K562 (cell line): ENCODE data around the gene BHLHE40. TPM values are rescaled to one million over a fixed set of nuclear protein-coding genes. Genes with fewer than 3 reads are reported as not detected.

Source experiments
- CAMTA2 ChIP-seq: fragments of 250-450 bp; sonication (Bioruptor Pico); conservative IDR thresholded peaks from 2 replicates; pipeline ENCODE4 v1.5.1; 2022
- CXXC5 ChIP-seq: fragments of 250-450 bp; sonication (Bioruptor Pico); IDR thresholded peaks from 2 replicates; pipeline ENCODE4 v1.8.0; 2022; ENCODE audit warnings: inconsistent platforms, mild to moderate bottlenecking, moderate library complexity
- DMBX1 ChIP-seq: fragments of 250-450 bp; sonication (Bioruptor Pico); IDR thresholded peaks from 2 replicates; pipeline ENCODE4 v1.8.0; 2022; ENCODE audit warnings: inconsistent platforms, mild to moderate bottlenecking, moderate library complexity, borderline replicate concordance
- ERF ChIP-seq: fragments of 450-650 bp; formaldehyde crosslinking; IDR thresholded peaks from 2 replicates; pipeline ENCODE4 v1.4.0; 2020; ENCODE audit warnings: mild to moderate bottlenecking, mixed read lengths
- FOXJ2 ChIP-seq: fragments of 200-800 bp; sonication (Bioruptor generic); IDR thresholded peaks from 2 replicates; pipeline ENCODE4 v1.6.1; 2016; ENCODE audit warnings: missing genetic modification characterization, missing compliant biosample characterization
- GTF2A2 ChIP-seq: IDR thresholded peaks from 2 replicates; pipeline ENCODE4 v1.6.1; 2016; ENCODE audit warnings: mild to moderate bottlenecking, missing genetic modification characterization, missing compliant biosample characterization
- MECOM ChIP-seq: fragments of 250-450 bp; sonication (Bioruptor Pico); IDR thresholded peaks from 2 replicates; pipeline ENCODE4 v1.8.0; 2022; ENCODE audit warnings: inconsistent platforms
- NFIC ChIP-seq: fragments of 450-650 bp; IDR thresholded peaks from 2 replicates; pipeline ENCODE4 v1.6.1; 2017; ENCODE audit warnings: mild to moderate bottlenecking, inconsistent platforms
- NFYB ChIP-seq: IDR thresholded peaks from 2 replicates; pipeline ENCODE4 v1.6.1; 2011; ENCODE audit warnings: mild to moderate bottlenecking, moderate library complexity; ENCODE audit not compliant: insufficient read length; ENCODE audit errors: extremely low read depth
- NR2C2 ChIP-seq, 2 experiments: fragments of 200-800 bp in 1 of 2; sonication (Bioruptor generic) in 1 of 2; sonication (generic) in 1 of 2; formaldehyde crosslinking in 1 of 2; IDR thresholded peaks; 2 replicates each; pipeline versions ENCODE4 v1.6.1 to v1.8.0; 2016 to 2022; ENCODE audit warnings: mild to moderate bottlenecking in 1 of 2, missing compliant biosample characterization in 1 of 2, missing genetic modification characterization in 1 of 2, missing genetic modification reagents in 1 of 2
- PHF21A ChIP-seq: fragments of 450-650 bp; IDR thresholded peaks from 2 replicates; pipeline ENCODE4 v1.6.1; 2017; ENCODE audit warnings: low read depth, borderline replicate concordance
- RBFOX2 ChIP-seq: fragments of 200-400 bp; formaldehyde crosslinking; IDR thresholded peaks from 2 replicates; pipeline ENCODE4 v1.6.1; 2017; ENCODE audit warnings: low read depth, mild to moderate bottlenecking, low read length, moderate library complexity
- TCFL5 ChIP-seq: fragments of 250-450 bp; sonication (Bioruptor Pico); conservative IDR thresholded peaks from 2 replicates; pipeline ENCODE4 v1.6.1; 2021; ENCODE audit warnings: mild to moderate bottlenecking, moderate library complexity, matching md5 sums
- WHSC1 ChIP-seq: IDR thresholded peaks from one replicate; pipeline ENCODE4 v1.6.1; 2012; ENCODE audit warnings: low read length, control low read depth, inconsistent platforms
- ZNF174 ChIP-seq: fragments of 250-450 bp; sonication (Bioruptor Pico); IDR thresholded peaks from 2 replicates; pipeline ENCODE4 v1.4.0; 2020; ENCODE audit warnings: mild to moderate bottlenecking
- ZNF23 ChIP-seq: fragments of 250-450 bp; sonication (Bioruptor Pico); IDR thresholded peaks from 2 replicates; pipeline ENCODE4 v1.4.0; 2020; ENCODE audit warnings: mild to moderate bottlenecking
- ZNF239 ChIP-seq: fragments of 250-450 bp; sonication (Bioruptor Pico); IDR thresholded peaks from 2 replicates; pipeline ENCODE4 v1.4.0; 2020; ENCODE audit warnings: mild to moderate bottlenecking
- ZNF277 ChIP-seq: fragments of 250-450 bp; sonication (Bioruptor Pico); IDR thresholded peaks from 2 replicates; pipeline ENCODE4 v1.8.0; 2022; ENCODE audit warnings: inconsistent platforms, mild to moderate bottlenecking, moderate library complexity, borderline replicate concordance
- ZNF324 ChIP-seq: fragments of 250-450 bp; sonication (Bioruptor Pico); IDR thresholded peaks from 2 replicates; pipeline ENCODE4 v1.4.0; 2020; ENCODE audit warnings: mild to moderate bottlenecking
- ZNF79 ChIP-seq: fragments of 250-450 bp; sonication (Bioruptor Pico); IDR thresholded peaks from 2 replicates; pipeline ENCODE4 v1.4.0; 2020; ENCODE audit warnings: low read depth, mild to moderate bottlenecking, moderate library complexity
- polyA plus RNA-seq, 8 experiments: library from polyadenylated mRNA; depleted of rRNA in 4 of 8; stranded (reverse) in 5 of 8; unstranded in 3 of 8; fragments of >200 nt; fragmentation: Nextera tagmentation in 2 of 8; fragmentation: Illumina TruSeq in 1 of 8; extraction: Ambion mirVana in 2 of 8; extraction: Trizol in 1 of 8; gene quantifications; 2 replicates each; pipeline versions ENCODE4 v1.2.1 to v1.2.3, GENCODE V29; 2011 to 2014; ENCODE audit warnings: inconsistent platforms in 1 of 8, missing spikeins in 1 of 8
- total RNA-seq, 7 experiments: library from RNA; depleted of rRNA in 6 of 7; stranded (reverse); fragments of >200 nt in 6 of 7; fragmentation: Illumina TruSeq in 2 of 7; extraction: Trizol in 2 of 7; gene quantifications; 2 replicates each; pipeline versions ENCODE4 v1.2.1 to v1.2.3, GENCODE V29; 2011 to 2021; ENCODE audit warnings: low replicate concordance in 1 of 7
- TF ChIP-seq, protein P1 (sequence below): IDR thresholded peaks from 2 replicates; pipeline ENCODE4 v1.6.1; 2014; ENCODE audit warnings: antibody characterized with exemption
- TF ChIP-seq, protein P2 (sequence below): sonication (generic); formaldehyde crosslinking; IDR thresholded peaks from 2 replicates; pipeline ENCODE4 v1.8.1; 2023; ENCODE audit warnings: mild to moderate bottlenecking, missing genetic modification reagents
- TF ChIP-seq, protein P3 (sequence below): fragments of 450-650 bp; IDR thresholded peaks from 2 replicates; pipeline ENCODE4 v1.6.1; 2016; ENCODE audit warnings: antibody characterized with exemption

BHLHE40 gene
- total and polyA plus RNA-seq, 9 of the 15 experiments (the other 6 are each of a cell fraction or from before 2014, with no cell fraction given): 12.0 to 83.9 (median 31.4) TPM

GRCh38 chr3:4988983-4989834 lies 10.0 kb downstream of the BHLHE40 start (continued):
- TF ChIP-seq, protein P1, sequence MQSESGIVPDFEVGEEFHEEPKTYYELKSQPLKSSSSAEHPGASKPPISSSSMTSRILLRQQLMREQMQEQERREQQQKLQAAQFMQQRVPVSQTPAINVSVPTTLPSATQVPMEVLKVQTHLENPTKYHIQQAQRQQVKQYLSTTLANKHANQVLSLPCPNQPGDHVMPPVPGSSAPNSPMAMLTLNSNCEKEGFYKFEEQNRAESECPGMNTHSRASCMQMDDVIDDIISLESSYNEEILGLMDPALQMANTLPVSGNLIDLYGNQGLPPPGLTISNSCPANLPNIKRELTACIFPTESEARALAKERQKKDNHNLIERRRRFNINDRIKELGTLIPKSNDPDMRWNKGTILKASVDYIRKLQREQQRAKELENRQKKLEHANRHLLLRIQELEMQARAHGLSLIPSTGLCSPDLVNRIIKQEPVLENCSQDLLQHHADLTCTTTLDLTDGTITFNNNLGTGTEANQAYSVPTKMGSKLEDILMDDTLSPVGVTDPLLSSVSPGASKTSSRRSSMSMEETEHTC: peak; percentile 53; the same call in 1 of the 2 replicates
- TF ChIP-seq NFIC (no peak), CXXC5 (CRISPR knock-in tag) (peak; percentile 61), DMBX1 (peak; percentile 92), ZNF23 (CRISPR knock-in tag) (peak; percentile 76), GTF2A2 (tag) (peak; percentile 89; the same call in 1 of the 2 replicates), PHF21A (peak; percentile 66; the same call in 1 of the 2 replicates), CAMTA2 (peak; percentile 93; the same call in 1 of the 2 replicates), ZNF239 (CRISPR knock-in tag) (peak; percentile 28), FOXJ2 (peak; percentile 86), NR2C2 (CRISPR knock-in tag; IDR thresholded peaks at IDR 0.05) (no peak), NR2C2 (tag; IDR thresholded peaks at IDR 0.05) (peak; percentile 79), ERF (peak; percentile 91), NFYB (peak; percentile 29), ZNF79 (CRISPR knock-in tag) (peak; percentile 66; the same call in 1 of the 2 replicates), MECOM (CRISPR knock-in tag) (peak; percentile 81), ZNF277 (CRISPR knock-in tag) (no peak), TCFL5 (no peak), RBFOX2 (peak; percentile 68), WHSC1 (peak; percentile 69), ZNF324 (CRISPR knock-in tag) (peak; percentile 58; the same call in 1 of the 2 replicates), ZNF174 (CRISPR knock-in tag) (no peak)
- TF ChIP-seq, protein P2, sequence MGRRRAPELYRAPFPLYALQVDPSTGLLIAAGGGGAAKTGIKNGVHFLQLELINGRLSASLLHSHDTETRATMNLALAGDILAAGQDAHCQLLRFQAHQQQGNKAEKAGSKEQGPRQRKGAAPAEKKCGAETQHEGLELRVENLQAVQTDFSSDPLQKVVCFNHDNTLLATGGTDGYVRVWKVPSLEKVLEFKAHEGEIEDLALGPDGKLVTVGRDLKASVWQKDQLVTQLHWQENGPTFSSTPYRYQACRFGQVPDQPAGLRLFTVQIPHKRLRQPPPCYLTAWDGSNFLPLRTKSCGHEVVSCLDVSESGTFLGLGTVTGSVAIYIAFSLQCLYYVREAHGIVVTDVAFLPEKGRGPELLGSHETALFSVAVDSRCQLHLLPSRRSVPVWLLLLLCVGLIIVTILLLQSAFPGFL (CRISPR knock-in tag): no peak
- TF ChIP-seq, protein P3, sequence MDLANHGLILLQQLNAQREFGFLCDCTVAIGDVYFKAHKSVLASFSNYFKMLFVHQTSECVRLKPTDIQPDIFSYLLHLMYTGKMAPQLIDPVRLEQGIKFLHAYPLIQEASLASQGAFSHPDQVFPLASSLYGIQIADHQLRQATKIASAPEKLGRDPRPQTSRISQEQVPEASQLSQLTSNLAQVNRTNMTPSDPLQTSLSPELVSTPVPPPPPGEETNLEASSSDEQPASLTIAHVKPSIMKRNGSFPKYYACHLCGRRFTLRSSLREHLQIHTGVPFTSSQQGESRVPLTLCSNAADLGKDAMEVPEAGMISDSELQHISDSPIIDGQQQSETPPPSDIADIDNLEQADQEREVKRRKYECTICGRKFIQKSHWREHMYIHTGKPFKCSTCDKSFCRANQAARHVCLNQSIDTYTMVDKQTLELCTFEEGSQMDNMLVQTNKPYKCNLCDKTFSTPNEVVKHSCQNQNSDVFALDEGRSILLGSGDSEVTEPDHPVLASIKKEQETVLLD: peak; percentile 47; the same call in 1 of the 2 replicates
